ENCODE data around the gene KDM5C. TPM values are rescaled to one million over a fixed set of nuclear protein-coding genes. Genes with fewer than 3 reads are reported as not detected.

The KDM5C gene
- polyA plus RNA-seq, 1 donor from 2014 or later = 67.8 TPM

GRCh38 chrX:53241558-53241957 lies 16.6 kb upstream of the KDM5C start:
- no peaks in the 10 kb centered on the region for H3K36me3 ChIP-seq (ENCODE audit: insufficient read depth, low read length)
- no peak overlapping the region for H3K9ac ChIP-seq (ENCODE audit: low read length)
- H3K27me3 ChIP-seq (ENCODE audit: insufficient read depth, low read depth, low read length) = no peaks in the 10 kb centered on the region
- H3K4me3 ChIP-seq (ENCODE audit: low read length) = no peak overlapping the region
- H4K20me1 ChIP-seq (ENCODE audit: insufficient read depth) = no peaks in the 10 kb centered on the region
- no peak overlapping the region for H2AFZ ChIP-seq (ENCODE audit: low read depth, low read length)
- no peaks in the 10 kb centered on the region for H3F3A ChIP-seq (ENCODE audit: insufficient read depth, low read length, poor library complexity, severe bottlenecking)
- H3K9me3 ChIP-seq (ENCODE audit: low read length) = no peaks in the 10 kb centered on the region
- no peak overlapping the region for H3K4me2 ChIP-seq (ENCODE audit: low read length)
- no peaks in the 10 kb centered on the region for H3K79me2 ChIP-seq (replicated peaks; ENCODE audit: insufficient read depth, low read length)
- no peak for TF ChIP-seq REST (IDR thresholded peaks at IDR 0.05; ENCODE audit: borderline replicate concordance)
- TF ChIP-seq POLR2AphosphoS5 (IDR thresholded peaks at IDR 0.05) = no peak
- no peak for TF ChIP-seq EP300 (conservative IDR thresholded peaks at IDR 0.05; ENCODE audit: poor library complexity, severe bottlenecking)
- TF ChIP-seq RAD21 (conservative IDR thresholded peaks at IDR 0.05) = no peak
- TF ChIP-seq EZH2 (IDR thresholded peaks at IDR 0.05; ENCODE audit: borderline replicate concordance, insufficient read depth, low read length, poor library complexity, severe bottlenecking) = no peak
- TF ChIP-seq TAF1 (IDR thresholded peaks at IDR 0.05; ENCODE audit: low read depth) = no peak
- no peak for TF ChIP-seq SMC3 (conservative IDR thresholded peaks at IDR 0.05; ENCODE audit: poor library complexity)
- TF ChIP-seq, protein P1, sequence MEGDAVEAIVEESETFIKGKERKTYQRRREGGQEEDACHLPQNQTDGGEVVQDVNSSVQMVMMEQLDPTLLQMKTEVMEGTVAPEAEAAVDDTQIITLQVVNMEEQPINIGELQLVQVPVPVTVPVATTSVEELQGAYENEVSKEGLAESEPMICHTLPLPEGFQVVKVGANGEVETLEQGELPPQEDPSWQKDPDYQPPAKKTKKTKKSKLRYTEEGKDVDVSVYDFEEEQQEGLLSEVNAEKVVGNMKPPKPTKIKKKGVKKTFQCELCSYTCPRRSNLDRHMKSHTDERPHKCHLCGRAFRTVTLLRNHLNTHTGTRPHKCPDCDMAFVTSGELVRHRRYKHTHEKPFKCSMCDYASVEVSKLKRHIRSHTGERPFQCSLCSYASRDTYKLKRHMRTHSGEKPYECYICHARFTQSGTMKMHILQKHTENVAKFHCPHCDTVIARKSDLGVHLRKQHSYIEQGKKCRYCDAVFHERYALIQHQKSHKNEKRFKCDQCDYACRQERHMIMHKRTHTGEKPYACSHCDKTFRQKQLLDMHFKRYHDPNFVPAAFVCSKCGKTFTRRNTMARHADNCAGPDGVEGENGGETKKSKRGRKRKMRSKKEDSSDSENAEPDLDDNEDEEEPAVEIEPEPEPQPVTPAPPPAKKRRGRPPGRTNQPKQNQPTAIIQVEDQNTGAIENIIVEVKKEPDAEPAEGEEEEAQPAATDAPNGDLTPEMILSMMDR (IDR thresholded peaks at IDR 0.05; ENCODE audit: poor library complexity, severe bottlenecking) = no peak
- TF ChIP-seq MXI1 (conservative IDR thresholded peaks at IDR 0.05; ENCODE audit: poor library complexity, severe bottlenecking) = no peak
- no peaks in the 10 kb centered on the region for H3K9me2 ChIP-seq (ENCODE audit: insufficient read depth, low read length)
- no peak overlapping the region for H3K27ac ChIP-seq (ENCODE audit: low read length)

DNA sequence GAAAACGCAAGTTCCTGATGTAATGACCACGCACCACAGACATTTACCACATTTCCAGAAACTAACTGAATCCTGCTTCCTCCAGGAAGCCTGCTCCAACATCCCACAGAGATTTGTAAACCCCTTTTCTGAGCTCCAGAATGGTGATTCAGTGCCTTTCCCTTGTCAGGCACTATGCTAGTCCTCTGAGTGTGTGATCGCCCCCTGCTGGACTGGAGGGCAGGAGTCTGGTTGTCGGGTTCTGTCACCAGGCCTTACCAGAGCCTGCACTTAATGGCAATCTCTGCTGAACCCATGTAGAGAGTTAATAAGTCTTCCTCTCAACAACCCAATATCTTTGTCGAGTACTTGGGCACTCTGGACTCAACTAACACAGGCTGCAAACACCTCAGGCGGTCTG lies 14.5 kb upstream of the KDM5C start:
- H3K4me3 ChIP-seq (ENCODE audit: low read length) = no peak overlapping the region
- TF ChIP-seq EP300 (conservative IDR thresholded peaks at IDR 0.05; ENCODE audit: poor library complexity, severe bottlenecking) = no peak
- no peak for TF ChIP-seq TAF1 (IDR thresholded peaks at IDR 0.05; ENCODE audit: low read depth)
- no peak for TF ChIP-seq RAD21 (conservative IDR thresholded peaks at IDR 0.05)
- TF ChIP-seq, protein P1 (IDR thresholded peaks at IDR 0.05; ENCODE audit: poor library complexity, severe bottlenecking) = no peak

More for the DNA sequence above, 14.5 kb upstream of the KDM5C start:
- Histone ChIP-seq H2AFZ (ENCODE audit: low read depth, low read length) (no peak overlapping the region), H3K9ac (ENCODE audit: low read length) (no peak overlapping the region), H3K4me2 (ENCODE audit: low read length) (no peak overlapping the region), H3K27ac (ENCODE audit: low read length) (no peak overlapping the region), H4K20me1 (ENCODE audit: insufficient read depth) (no peaks in the 10 kb centered on the region), H3F3A (ENCODE audit: insufficient read depth, low read length, poor library complexity, severe bottlenecking) (no peaks in the 10 kb centered on the region), H3K36me3 (ENCODE audit: insufficient read depth, low read length) (no peaks in the 10 kb centered on the region), H3K9me2 (ENCODE audit: insufficient read depth, low read length) (no peaks in the 10 kb centered on the region), H3K9me3 (ENCODE audit: low read length) (no peaks in the 10 kb centered on the region), H3K79me2 (replicated peaks; ENCODE audit: insufficient read depth, low read length) (no peaks in the 10 kb centered on the region), H3K27me3 (ENCODE audit: insufficient read depth, low read depth, low read length) (no peaks in the 10 kb centered on the region)

Data from neural cell (in vitro differentiated cells).